ENCODE results near the gene TXLNA. TPM values are rescaled to one million over a fixed set of nuclear protein-coding genes. Genes with fewer than 3 reads are reported as not detected.

TXLNA gene
- total RNA-seq, 3 donors from 2014 or later: 38.7 to 51.8 (median 45.8) TPM

DNA sequence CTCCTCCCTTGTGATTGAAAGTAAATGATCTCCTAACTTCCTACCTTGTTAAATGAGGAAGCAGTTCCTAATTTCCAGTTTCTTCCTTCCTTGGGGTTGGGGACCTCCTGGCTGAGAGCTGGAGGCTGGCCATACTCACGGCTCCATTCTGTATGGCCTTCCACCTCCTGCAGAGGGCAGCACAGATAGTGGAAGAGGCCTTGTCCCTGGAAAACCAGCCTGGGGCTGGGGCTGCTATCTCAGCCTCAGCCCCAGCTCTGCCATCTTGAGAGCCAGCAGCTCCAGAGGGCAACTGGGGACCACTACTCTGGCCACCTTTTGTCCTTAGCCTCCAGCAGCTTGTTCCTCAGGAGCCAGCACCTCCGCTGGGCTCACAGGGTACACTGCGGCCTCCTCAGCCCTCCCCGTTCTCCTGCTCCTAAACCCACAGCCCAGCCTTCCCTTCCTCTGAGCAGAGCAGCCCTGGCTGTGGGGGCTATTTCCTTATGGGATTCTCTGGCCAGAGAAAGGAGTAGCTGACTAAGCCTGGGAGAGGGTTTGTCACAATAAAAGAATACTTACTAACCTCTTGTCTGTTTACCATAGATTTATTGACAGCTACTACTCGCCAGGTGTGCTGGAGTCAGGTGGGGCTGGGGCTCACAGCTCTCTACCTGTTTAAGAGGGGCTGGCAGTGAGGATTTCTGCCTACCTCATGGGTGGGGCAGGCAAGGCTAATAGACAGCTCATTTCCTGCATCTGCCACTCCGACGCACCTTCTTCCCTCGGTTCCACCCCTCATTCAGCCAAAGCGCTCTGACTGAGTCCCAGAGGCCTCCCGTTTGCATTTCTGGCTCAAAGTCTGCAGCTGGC is 36.4 kb downstream of the TXLNA start:
- intact Hi-C loops (cut with DNase I; ENCODE audit: low total_unique reads): no loop called here
- Histone ChIP-seq H3K4me3 (no peak overlapping the region), H3K27ac (peak overlapping the region in 1 of 2 donors; percentile 12), H3K9me3 (no peaks in the 10 kb centered on the region), H3K27me3 (no peaks in the 10 kb centered on the region), H3K36me3 (no peaks in the 10 kb centered on the region), H3K4me1 (no peaks in the 10 kb centered on the region)
- peak in 1 of 2 donors; percentile 63 for DNase-seq (ENCODE audit: low spot score in 2 of 2)
- TF ChIP-seq, protein P1, sequence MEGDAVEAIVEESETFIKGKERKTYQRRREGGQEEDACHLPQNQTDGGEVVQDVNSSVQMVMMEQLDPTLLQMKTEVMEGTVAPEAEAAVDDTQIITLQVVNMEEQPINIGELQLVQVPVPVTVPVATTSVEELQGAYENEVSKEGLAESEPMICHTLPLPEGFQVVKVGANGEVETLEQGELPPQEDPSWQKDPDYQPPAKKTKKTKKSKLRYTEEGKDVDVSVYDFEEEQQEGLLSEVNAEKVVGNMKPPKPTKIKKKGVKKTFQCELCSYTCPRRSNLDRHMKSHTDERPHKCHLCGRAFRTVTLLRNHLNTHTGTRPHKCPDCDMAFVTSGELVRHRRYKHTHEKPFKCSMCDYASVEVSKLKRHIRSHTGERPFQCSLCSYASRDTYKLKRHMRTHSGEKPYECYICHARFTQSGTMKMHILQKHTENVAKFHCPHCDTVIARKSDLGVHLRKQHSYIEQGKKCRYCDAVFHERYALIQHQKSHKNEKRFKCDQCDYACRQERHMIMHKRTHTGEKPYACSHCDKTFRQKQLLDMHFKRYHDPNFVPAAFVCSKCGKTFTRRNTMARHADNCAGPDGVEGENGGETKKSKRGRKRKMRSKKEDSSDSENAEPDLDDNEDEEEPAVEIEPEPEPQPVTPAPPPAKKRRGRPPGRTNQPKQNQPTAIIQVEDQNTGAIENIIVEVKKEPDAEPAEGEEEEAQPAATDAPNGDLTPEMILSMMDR (IDR thresholded peaks at IDR 0.05): peak; percentile 40 to 67 (median 64)
- no peak for TF ChIP-seq POLR2AphosphoS5 (IDR thresholded peaks at IDR 0.05)
- TF ChIP-seq POLR2A (IDR thresholded peaks at IDR 0.05): no peak

DNA sequence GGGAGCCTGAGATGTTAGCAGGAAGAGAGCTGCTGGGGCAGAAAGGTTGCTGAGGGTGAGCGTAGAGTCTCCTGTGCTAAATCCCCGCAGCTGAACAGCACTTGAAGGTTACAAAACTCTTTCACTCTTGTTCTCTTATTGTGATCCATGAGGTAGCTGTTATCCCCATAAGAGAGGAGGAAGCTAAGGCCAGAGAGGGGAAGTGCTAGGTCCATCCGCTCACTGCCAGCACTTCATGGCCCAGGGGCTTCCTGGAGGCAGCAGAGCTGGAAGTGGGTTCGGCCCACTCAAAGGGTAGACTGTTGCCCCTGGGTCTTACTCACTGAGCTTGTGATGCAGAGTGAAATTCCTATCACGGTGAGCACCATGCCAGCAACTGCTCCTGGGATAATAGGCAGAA is 37.1 kb downstream of the TXLNA start:
- Histone ChIP-seq H3K9me3 (no peaks in the 10 kb centered on the region), H3K4me1 (no peaks in the 10 kb centered on the region), H3K4me3 (no peak overlapping the region), H3K36me3 (no peaks in the 10 kb centered on the region), H3K27me3 (no peaks in the 10 kb centered on the region), H3K27ac (no peak overlapping the region)
- no peak for DNase-seq (ENCODE audit: low spot score in 2 of 2)
- TF ChIP-seq, protein P1 (IDR thresholded peaks at IDR 0.05): no peak
- no peak for TF ChIP-seq POLR2AphosphoS5 (IDR thresholded peaks at IDR 0.05)
- no peak for TF ChIP-seq POLR2A (IDR thresholded peaks at IDR 0.05)
- intact Hi-C loops (cut with DNase I; ENCODE audit: low total_unique reads): no loop called here

DNA sequence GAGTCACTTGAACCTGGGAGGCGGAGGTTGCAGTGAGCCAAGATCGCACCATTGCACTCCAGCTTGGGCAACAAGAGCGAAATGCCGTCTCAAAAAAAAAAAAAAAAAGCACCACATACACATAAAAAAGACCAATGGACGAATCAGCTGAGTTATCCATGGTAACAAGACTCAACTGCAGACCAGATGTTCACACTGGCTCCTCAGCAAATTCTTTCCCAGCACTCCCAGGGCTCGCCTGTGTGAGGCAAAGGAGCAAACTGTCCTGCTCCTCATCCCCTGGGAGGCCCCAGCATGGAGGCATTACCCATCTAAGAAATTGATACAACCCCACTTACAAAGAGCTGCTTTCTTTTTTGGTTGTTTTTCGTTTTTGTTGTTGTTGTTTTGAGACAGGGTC is 39.5 kb downstream of the TXLNA start:
- H3K36me3 ChIP-seq: no peaks in the 10 kb centered on the region
- TF ChIP-seq, protein P1 (IDR thresholded peaks at IDR 0.05): no peak
- no peak for TF ChIP-seq POLR2AphosphoS5 (IDR thresholded peaks at IDR 0.05)
- no peak for TF ChIP-seq POLR2A (IDR thresholded peaks at IDR 0.05)
- no peak overlapping the region for H3K4me3 ChIP-seq
- intact Hi-C loops (cut with DNase I; ENCODE audit: low total_unique reads): no loop called here
- H3K9me3 ChIP-seq: no peaks in the 10 kb centered on the region
- H3K4me1 ChIP-seq: peaks cover 10% of the 10 kb centered on the region in 2 donors
- no peak overlapping the region for H3K27ac ChIP-seq
- H3K27me3 ChIP-seq: no peaks in the 10 kb centered on the region
- no peak for DNase-seq (ENCODE audit: low spot score in 2 of 2)

DNA sequence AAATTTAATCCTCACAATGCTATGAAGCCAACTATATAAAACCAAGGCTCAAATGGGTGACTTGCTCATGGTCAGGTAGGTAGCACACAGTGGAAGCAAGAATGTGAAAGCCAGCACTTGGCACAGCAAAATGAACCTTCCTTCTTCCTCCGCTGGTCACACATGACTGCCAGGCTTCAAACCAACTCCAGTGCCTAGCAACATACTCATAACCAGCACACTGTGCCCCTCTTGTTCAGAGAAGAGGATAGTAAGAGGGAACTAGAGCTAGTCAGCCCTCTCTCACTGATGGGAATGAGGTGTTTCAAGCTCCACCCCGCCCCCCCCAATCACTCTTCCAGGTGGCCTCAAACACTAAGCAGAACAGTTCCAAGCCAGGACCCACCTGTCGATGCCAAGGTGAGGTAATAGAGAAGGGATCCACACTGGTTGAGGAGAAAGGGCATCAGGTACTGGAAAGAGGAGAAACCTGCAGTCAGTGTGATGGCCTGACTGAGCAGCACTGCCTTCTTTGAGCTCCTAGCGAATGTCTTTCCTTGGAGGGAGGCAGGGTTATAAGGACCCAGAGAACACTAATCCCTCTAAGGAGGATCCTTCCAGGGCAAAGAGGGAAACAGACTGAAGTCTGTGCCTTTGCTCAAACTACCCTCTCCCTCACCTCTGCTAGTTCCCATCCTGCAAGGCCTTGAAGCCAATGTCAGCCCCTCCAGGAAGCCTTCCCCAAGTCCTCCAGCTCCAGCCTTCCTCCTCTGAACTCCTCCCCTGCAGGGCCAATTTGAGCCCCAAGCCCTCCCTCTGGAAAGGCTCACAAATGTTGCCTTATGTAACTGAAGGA is 41.5 kb downstream of the TXLNA start:
- intact Hi-C loops (cut with DNase I; ENCODE audit: low total_unique reads): no loop called here
- Histone ChIP-seq H3K4me3 (peak overlapping the region; percentile 66 to 92 (median 85)), H3K27ac (peak overlapping the region in 1 of 2 donors; percentile 97), H3K4me1 (peaks cover 10% of the 10 kb centered on the region in 2 donors), H3K36me3 (no peaks in the 10 kb centered on the region), H3K27me3 (no peaks in the 10 kb centered on the region), H3K9me3 (no peaks in the 10 kb centered on the region)
- DNase-seq (ENCODE audit: low spot score in 2 of 2): no peak
- TF ChIP-seq, protein P1 (IDR thresholded peaks at IDR 0.05): no peak
- TF ChIP-seq POLR2AphosphoS5 (IDR thresholded peaks at IDR 0.05) (no peak), POLR2A (IDR thresholded peaks at IDR 0.05) (no peak)
